Measurements from ENCODE around the gene GNAZ.
A peak's percentile ranks its signal among the peaks of the same experiment; 100 is the strongest.

GNAZ gene

GRCh38 chr22:23127788-23128187 is 57.5 kb downstream of the GNAZ start:
- ATAC-seq (ENCODE audit: low read depth) (no peak), DNase-seq (ENCODE audit: low spot score) (no peak)
- H3K9me3 ChIP-seq (ENCODE audit: severe bottlenecking) = peaks cover 10% of the 10 kb centered on the region
- TF ChIP-seq CTCF (IDR thresholded peaks at IDR 0.05; ENCODE audit: poor library complexity, severe bottlenecking) = no peak
- H3K27me3 ChIP-seq (ENCODE audit: insufficient read depth, poor library complexity, severe bottlenecking) = no peaks in the 10 kb centered on the region
- H3K27ac ChIP-seq (ENCODE audit: poor library complexity, severe bottlenecking) = no peak overlapping the region
- no peak overlapping the region for H3K4me3 ChIP-seq (ENCODE audit: severe bottlenecking)
- H3K4me1 ChIP-seq (ENCODE audit: insufficient read depth, poor library complexity, severe bottlenecking) = no peaks in the 10 kb centered on the region
- no peaks in the 10 kb centered on the region for H3K36me3 ChIP-seq (ENCODE audit: low read depth)

DNA sequence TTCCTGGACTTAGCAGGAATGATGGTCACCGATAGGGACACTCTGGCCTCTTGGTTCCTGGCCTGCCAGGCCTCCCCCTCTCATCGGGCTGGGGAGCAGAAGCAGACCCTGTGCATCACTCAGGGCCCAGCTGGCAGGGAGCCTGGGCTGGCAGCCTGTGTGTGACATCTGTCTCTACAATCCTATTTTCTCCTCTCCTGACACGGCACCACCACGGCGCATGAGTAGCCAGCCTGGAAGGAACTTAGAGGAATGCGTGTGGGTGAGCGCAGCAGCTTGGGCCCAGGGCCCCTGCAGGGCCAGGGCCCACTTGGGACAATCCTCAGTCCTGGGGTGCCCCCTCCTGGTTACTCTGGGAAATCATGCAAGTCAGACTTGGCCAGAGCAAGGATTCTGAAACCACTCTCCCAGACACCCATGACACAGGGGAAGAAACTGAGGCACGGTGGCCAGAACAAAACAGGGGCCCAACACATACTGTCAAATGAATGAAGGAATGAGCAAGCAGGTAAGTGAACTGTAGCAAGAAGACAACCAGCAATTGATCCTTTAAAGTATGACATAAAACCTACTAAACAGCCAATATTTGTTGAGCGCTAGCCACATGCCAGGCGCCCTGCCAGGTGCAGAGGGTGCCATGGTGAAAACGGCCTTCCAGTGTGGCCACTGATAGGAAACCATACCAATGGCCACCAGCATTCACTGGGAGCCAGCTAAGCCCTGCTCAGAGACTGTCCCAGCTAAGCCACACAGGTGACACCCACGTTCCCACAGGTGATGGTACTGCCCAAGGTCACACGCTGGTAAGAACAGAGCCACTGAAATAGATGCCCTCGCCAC is 58.2 kb downstream of the GNAZ start:
- no peaks in the 10 kb centered on the region for H3K36me3 ChIP-seq (ENCODE audit: low read depth)
- peaks cover 10% of the 10 kb centered on the region for H3K9me3 ChIP-seq (ENCODE audit: severe bottlenecking)
- ATAC-seq (ENCODE audit: low read depth) (peak; percentile 66), DNase-seq (ENCODE audit: low spot score) (no peak)
- no peak overlapping the region for H3K4me3 ChIP-seq (ENCODE audit: severe bottlenecking)
- no peak overlapping the region for H3K27ac ChIP-seq (ENCODE audit: poor library complexity, severe bottlenecking)
- peak; percentile 60 for TF ChIP-seq CTCF (IDR thresholded peaks at IDR 0.05; ENCODE audit: poor library complexity, severe bottlenecking)
- H3K4me1 ChIP-seq (ENCODE audit: insufficient read depth, poor library complexity, severe bottlenecking) = no peaks in the 10 kb centered on the region
- H3K27me3 ChIP-seq (ENCODE audit: insufficient read depth, poor library complexity, severe bottlenecking) = no peaks in the 10 kb centered on the region

GRCh38 chr22:23129149-23129548 is 58.8 kb downstream of the GNAZ start:
- H3K27me3 ChIP-seq (ENCODE audit: insufficient read depth, poor library complexity, severe bottlenecking) = no peaks in the 10 kb centered on the region
- H3K9me3 ChIP-seq (ENCODE audit: severe bottlenecking) = peaks cover 10% of the 10 kb centered on the region
- ATAC-seq (ENCODE audit: low read depth) (no peak), DNase-seq (ENCODE audit: low spot score) (no peak)
- no peak overlapping the region for H3K4me3 ChIP-seq (ENCODE audit: severe bottlenecking)
- H3K36me3 ChIP-seq (ENCODE audit: low read depth) = no peaks in the 10 kb centered on the region
- TF ChIP-seq CTCF (IDR thresholded peaks at IDR 0.05; ENCODE audit: poor library complexity, severe bottlenecking) = no peak
- H3K4me1 ChIP-seq (ENCODE audit: insufficient read depth, poor library complexity, severe bottlenecking) = no peaks in the 10 kb centered on the region
- H3K27ac ChIP-seq (ENCODE audit: poor library complexity, severe bottlenecking) = no peak overlapping the region

GRCh38 chr22:23130697-23131096 is 60.4 kb downstream of the GNAZ start:
- DNase-seq (ENCODE audit: low spot score) = no peak
- no peaks in the 10 kb centered on the region for H3K27me3 ChIP-seq (ENCODE audit: insufficient read depth, poor library complexity, severe bottlenecking)
- ATAC-seq (ENCODE audit: low read depth) = 0 out of 3 replicates have a peak, but pooled peaks have one; percentile 33
- H3K36me3 ChIP-seq (ENCODE audit: low read depth) = no peaks in the 10 kb centered on the region
- no peak for TF ChIP-seq CTCF (IDR thresholded peaks at IDR 0.05; ENCODE audit: poor library complexity, severe bottlenecking)
- H3K27ac ChIP-seq (ENCODE audit: poor library complexity, severe bottlenecking) = no peak overlapping the region
- H3K9me3 ChIP-seq (ENCODE audit: severe bottlenecking) = peaks cover 12% of the 10 kb centered on the region
- no peaks in the 10 kb centered on the region for H3K4me1 ChIP-seq (ENCODE audit: insufficient read depth, poor library complexity, severe bottlenecking)
- H3K4me3 ChIP-seq (ENCODE audit: severe bottlenecking) = no peak overlapping the region

GRCh38 chr22:23131931-23132330 is 61.6 kb downstream of the GNAZ start:
- H3K9me3 ChIP-seq (ENCODE audit: severe bottlenecking) = peaks cover 12% of the 10 kb centered on the region
- no peak overlapping the region for H3K4me3 ChIP-seq (ENCODE audit: severe bottlenecking)
- DNase-seq (ENCODE audit: low spot score) = no peak
- no peak for ATAC-seq (ENCODE audit: low read depth)
- no peaks in the 10 kb centered on the region for H3K36me3 ChIP-seq (ENCODE audit: low read depth)
- H3K27ac ChIP-seq (ENCODE audit: poor library complexity, severe bottlenecking) = no peak overlapping the region
- H3K27me3 ChIP-seq (ENCODE audit: insufficient read depth, poor library complexity, severe bottlenecking) = no peaks in the 10 kb centered on the region
- no peaks in the 10 kb centered on the region for H3K4me1 ChIP-seq (ENCODE audit: insufficient read depth, poor library complexity, severe bottlenecking)
- TF ChIP-seq CTCF (IDR thresholded peaks at IDR 0.05; ENCODE audit: poor library complexity, severe bottlenecking) = no peak

All from RWPE2 (cell line).